Lower leg skin (tissue), 3 donors: ENCODE results near the gene RAD23B.

Source experiments
- CTCF ChIP-seq, 3 donors: fragments of 450-650 bp; IDR thresholded peaks; one replicate each; pipeline ENCODE4 v1.5.1; 2016; ENCODE audit warnings: antibody characterized with exemption in 3 of 3, mild to moderate bottlenecking in 3 of 3, moderate library complexity in 2 of 3
- POLR2A ChIP-seq, 2 donors: fragments of 450-650 bp; IDR thresholded peaks; one replicate each; pipeline ENCODE4 v1.6.1; 2016 to 2017; ENCODE audit warnings: antibody characterized with exemption in 2 of 2, mild to moderate bottlenecking in 1 of 2, moderate library complexity in 1 of 2

- TF ChIP-seq CTCF (IDR thresholded peaks at IDR 0.05): no peak
- TF ChIP-seq POLR2A (IDR thresholded peaks at IDR 0.05): no peak
Measured at GRCh38 chr9:107285286-107285685, 2.2 kb downstream of the RAD23B start.
